IMR-90 (cell line): ENCODE data around the gene ENO4.

Experiments used
- CEBPB ChIP-seq: IDR thresholded peaks from 2 replicates; pipeline ENCODE4 v1.6.1; 2012; ENCODE audit warnings: low read depth, low read length, improper control_type of control experiment
- CHD1 ChIP-seq: IDR thresholded peaks from 2 replicates; pipeline ENCODE4 v1.6.1; 2012; ENCODE audit warnings: low read depth, low read length, improper control_type of control experiment
- CTCF ChIP-seq: conservative IDR thresholded peaks from 2 replicates; pipeline ENCODE4 v1.5.1; 2012; ENCODE audit warnings: mild to moderate bottlenecking, low read depth, low read length, improper control_type of control experiment
- ELK1 ChIP-seq: fragments of 150-350 bp; IDR thresholded peaks from 2 replicates; pipeline ENCODE4 v1.6.1; 2016; ENCODE audit warnings: low read depth, mild to moderate bottlenecking, low read length, moderate library complexity, borderline replicate concordance
- MXI1 ChIP-seq: IDR thresholded peaks from 2 replicates; pipeline ENCODE4 v1.6.1; 2012; ENCODE audit warnings: low read depth, mild to moderate bottlenecking, low read length, moderate library complexity, borderline replicate concordance
- POLR2A ChIP-seq: IDR thresholded peaks from 2 replicates; pipeline ENCODE4 v1.6.1; 2012; ENCODE audit warnings: mild to moderate bottlenecking, low read depth, low read length
- RAD21 ChIP-seq: IDR thresholded peaks from 2 replicates; pipeline ENCODE4 v1.6.1; 2012; ENCODE audit warnings: low read length, improper control_type of control experiment
- RCOR1 ChIP-seq: IDR thresholded peaks from 2 replicates; pipeline ENCODE4 v1.6.1; 2012; ENCODE audit warnings: mild to moderate bottlenecking, low read length, improper control_type of control experiment; ENCODE audit not compliant: insufficient replicate concordance
- RFX5 ChIP-seq: IDR thresholded peaks from 2 replicates; pipeline ENCODE4 v1.8.0; 2012; ENCODE audit warnings: low read depth, mild to moderate bottlenecking, low read length, moderate library complexity
- SMC3 ChIP-seq: fragments of 150-350 bp; IDR thresholded peaks from 2 replicates; pipeline ENCODE4 v1.6.1; 2016; ENCODE audit warnings: low read depth, mild to moderate bottlenecking, antibody characterized with exemption, low read length, moderate library complexity

- TF ChIP-seq ELK1 (no peak), CTCF (no peak), POLR2A (no peak), RAD21 (no peak), MXI1 (no peak), CHD1 (no peak), SMC3 (no peak), CEBPB (no peak), RCOR1 (no peak), RFX5 (no peak)
These were observed 8.8 kb upstream of the ENO4 start for GRCh38 chr10:116840389-116841075.
